ENCODE data around the gene PSAPL1. TPM values are rescaled to one million over a fixed set of nuclear protein-coding genes. Genes with fewer than 3 reads are reported as not detected.

PSAPL1 gene
- total and polyA plus RNA-seq, 4 donors: not detected

DNA sequence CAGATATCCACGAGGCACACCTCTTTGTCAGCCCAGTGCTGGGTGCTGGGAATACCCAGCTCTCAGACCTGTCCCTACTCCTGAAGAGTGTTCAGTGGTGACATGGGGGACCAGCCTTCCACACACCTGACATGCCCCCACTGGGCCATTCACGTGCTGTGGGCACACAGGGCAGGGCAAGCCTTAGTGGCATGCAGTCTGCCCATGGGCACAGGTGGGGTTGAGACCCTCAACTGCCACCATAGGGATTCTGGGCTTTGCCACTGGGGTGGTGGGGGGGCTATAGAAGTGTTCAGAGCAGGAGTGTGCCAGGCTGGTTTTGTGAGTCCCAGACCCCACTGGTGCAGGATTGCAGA lies 16.7 kb upstream of the PSAPL1 start:
- H3K27me3 ChIP-seq (ENCODE audit: control insufficient read depth in 4 of 4, insufficient read depth in 4 of 4, low read length in 3 of 4): no peaks in the 10 kb centered on the region
- no peak for DNase-seq (ENCODE audit: low spot score)
- H3K9ac ChIP-seq (ENCODE audit: low read depth in 1 of 2, low read length in 2 of 2): no peak overlapping the region
- WGBS: 71% methylated on average over 2 of the region's 2 CpGs
- no peaks in the 10 kb centered on the region for H3K36me3 ChIP-seq (ENCODE audit: control insufficient read depth in 4 of 4, insufficient read depth in 3 of 4, low read depth in 1 of 4, low read length in 3 of 4)
- no peaks in the 10 kb centered on the region for H3K4me1 ChIP-seq (ENCODE audit: control insufficient read depth in 4 of 4, insufficient read depth in 4 of 4, low read length in 3 of 4)
- no peak overlapping the region for H3K27ac ChIP-seq (ENCODE audit: low read depth in 1 of 2, low read length in 2 of 2)
- H3K4me3 ChIP-seq (ENCODE audit: low read depth in 1 of 3, low read length in 3 of 3): no peak overlapping the region
- TF ChIP-seq RXRA (IDR thresholded peaks at IDR 0.05): no peak
- no peak for TF ChIP-seq HNF4A (conservative IDR thresholded peaks at IDR 0.05)
- no peak for TF ChIP-seq TAF1 (conservative IDR thresholded peaks at IDR 0.05)
- TF ChIP-seq FOXA1 (IDR thresholded peaks at IDR 0.05): no peak
- TF ChIP-seq, protein P1, sequence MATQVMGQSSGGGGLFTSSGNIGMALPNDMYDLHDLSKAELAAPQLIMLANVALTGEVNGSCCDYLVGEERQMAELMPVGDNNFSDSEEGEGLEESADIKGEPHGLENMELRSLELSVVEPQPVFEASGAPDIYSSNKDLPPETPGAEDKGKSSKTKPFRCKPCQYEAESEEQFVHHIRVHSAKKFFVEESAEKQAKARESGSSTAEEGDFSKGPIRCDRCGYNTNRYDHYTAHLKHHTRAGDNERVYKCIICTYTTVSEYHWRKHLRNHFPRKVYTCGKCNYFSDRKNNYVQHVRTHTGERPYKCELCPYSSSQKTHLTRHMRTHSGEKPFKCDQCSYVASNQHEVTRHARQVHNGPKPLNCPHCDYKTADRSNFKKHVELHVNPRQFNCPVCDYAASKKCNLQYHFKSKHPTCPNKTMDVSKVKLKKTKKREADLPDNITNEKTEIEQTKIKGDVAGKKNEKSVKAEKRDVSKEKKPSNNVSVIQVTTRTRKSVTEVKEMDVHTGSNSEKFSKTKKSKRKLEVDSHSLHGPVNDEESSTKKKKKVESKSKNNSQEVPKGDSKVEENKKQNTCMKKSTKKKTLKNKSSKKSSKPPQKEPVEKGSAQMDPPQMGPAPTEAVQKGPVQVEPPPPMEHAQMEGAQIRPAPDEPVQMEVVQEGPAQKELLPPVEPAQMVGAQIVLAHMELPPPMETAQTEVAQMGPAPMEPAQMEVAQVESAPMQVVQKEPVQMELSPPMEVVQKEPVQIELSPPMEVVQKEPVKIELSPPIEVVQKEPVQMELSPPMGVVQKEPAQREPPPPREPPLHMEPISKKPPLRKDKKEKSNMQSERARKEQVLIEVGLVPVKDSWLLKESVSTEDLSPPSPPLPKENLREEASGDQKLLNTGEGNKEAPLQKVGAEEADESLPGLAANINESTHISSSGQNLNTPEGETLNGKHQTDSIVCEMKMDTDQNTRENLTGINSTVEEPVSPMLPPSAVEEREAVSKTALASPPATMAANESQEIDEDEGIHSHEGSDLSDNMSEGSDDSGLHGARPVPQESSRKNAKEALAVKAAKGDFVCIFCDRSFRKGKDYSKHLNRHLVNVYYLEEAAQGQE (IDR thresholded peaks at IDR 0.05): no peak
- no peak for TF ChIP-seq NR2F2 (IDR thresholded peaks at IDR 0.05)
- TF ChIP-seq FOXA2 (IDR thresholded peaks at IDR 0.05): no peak
- no peak for TF ChIP-seq HNF4G (IDR thresholded peaks at IDR 0.05)
- TF ChIP-seq EGR1 (IDR thresholded peaks at IDR 0.05; ENCODE audit: low read depth in 2 of 2): no peak
- TF ChIP-seq, protein P2, sequence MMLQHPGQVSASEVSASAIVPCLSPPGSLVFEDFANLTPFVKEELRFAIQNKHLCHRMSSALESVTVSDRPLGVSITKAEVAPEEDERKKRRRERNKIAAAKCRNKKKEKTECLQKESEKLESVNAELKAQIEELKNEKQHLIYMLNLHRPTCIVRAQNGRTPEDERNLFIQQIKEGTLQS (IDR thresholded peaks at IDR 0.05): no peak
- no peak for TF ChIP-seq JUND (IDR thresholded peaks at IDR 0.05)
- no peak for TF ChIP-seq GABPA (IDR thresholded peaks at IDR 0.05 in 1 of 2, conservative IDR thresholded peaks at IDR 0.05 in 1 of 2)
- TF ChIP-seq, protein P3, sequence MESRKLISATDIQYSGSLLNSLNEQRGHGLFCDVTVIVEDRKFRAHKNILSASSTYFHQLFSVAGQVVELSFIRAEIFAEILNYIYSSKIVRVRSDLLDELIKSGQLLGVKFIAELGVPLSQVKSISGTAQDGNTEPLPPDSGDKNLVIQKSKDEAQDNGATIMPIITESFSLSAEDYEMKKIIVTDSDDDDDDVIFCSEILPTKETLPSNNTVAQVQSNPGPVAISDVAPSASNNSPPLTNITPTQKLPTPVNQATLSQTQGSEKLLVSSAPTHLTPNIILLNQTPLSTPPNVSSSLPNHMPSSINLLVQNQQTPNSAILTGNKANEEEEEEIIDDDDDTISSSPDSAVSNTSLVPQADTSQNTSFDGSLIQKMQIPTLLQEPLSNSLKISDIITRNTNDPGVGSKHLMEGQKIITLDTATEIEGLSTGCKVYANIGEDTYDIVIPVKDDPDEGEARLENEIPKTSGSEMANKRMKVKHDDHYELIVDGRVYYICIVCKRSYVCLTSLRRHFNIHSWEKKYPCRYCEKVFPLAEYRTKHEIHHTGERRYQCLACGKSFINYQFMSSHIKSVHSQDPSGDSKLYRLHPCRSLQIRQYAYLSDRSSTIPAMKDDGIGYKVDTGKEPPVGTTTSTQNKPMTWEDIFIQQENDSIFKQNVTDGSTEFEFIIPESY (IDR thresholded peaks at IDR 0.05): no peak
- H3K9me3 ChIP-seq (ENCODE audit: control insufficient read depth in 4 of 4, low read length in 3 of 4): no peaks in the 10 kb centered on the region

DNA sequence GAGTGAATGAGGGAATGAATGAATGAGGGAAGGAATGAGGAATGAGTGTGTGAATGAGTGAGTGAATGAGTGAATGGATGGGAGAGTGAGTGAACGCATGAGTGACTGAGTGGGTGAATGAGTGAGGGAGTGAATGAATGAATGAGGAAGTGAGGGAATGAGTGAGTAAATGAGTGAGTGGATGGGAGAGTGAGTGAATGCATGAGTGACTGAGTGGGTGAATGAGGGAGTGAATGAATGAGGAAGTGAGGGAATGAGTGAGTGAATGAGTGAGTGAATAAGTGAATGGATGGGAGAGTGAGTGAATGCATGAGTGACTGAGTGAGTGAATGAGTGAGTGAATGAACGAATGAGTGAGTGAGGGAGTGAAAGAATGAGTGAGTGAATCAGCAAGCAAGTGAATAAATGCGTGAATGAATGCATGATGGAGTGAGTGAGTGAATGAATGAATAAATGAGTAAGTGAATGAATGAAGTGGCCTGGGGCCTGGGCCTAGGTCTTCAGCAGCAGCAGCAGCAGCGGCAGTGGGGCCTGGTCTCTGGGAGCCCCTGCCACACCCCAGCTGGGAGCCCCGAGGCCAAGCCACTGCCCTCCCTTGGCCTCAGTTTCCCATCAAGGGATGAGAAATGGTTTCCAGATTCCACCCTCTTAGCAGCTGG lies 16.2 kb upstream of the PSAPL1 start:
- Histone ChIP-seq H3K36me3 (ENCODE audit: control insufficient read depth in 4 of 4, insufficient read depth in 3 of 4, low read depth in 1 of 4, low read length in 3 of 4) (no peaks in the 10 kb centered on the region), H3K4me3 (ENCODE audit: low read depth in 1 of 3, low read length in 3 of 3) (no peak overlapping the region), H3K9me3 (ENCODE audit: control insufficient read depth in 4 of 4, low read length in 3 of 4) (no peaks in the 10 kb centered on the region), H3K9ac (ENCODE audit: low read depth in 1 of 2, low read length in 2 of 2) (no peak overlapping the region), H3K27ac (ENCODE audit: low read depth in 1 of 2, low read length in 2 of 2) (no peak overlapping the region), H3K4me1 (ENCODE audit: control insufficient read depth in 4 of 4, insufficient read depth in 4 of 4, low read length in 3 of 4) (no peaks in the 10 kb centered on the region), H3K27me3 (ENCODE audit: control insufficient read depth in 4 of 4, insufficient read depth in 4 of 4, low read length in 3 of 4) (no peaks in the 10 kb centered on the region)
- WGBS: 80% methylated on average over 5 of the region's 5 CpGs
- no peak for DNase-seq (ENCODE audit: low spot score)
- TF ChIP-seq FOXA1 (IDR thresholded peaks at IDR 0.05) (no peak), HNF4A (conservative IDR thresholded peaks at IDR 0.05) (no peak), RXRA (IDR thresholded peaks at IDR 0.05) (no peak), EGR1 (IDR thresholded peaks at IDR 0.05; ENCODE audit: low read depth in 2 of 2) (no peak), SP1 (IDR thresholded peaks at IDR 0.05) (no peak), NR2F2 (IDR thresholded peaks at IDR 0.05) (no peak), JUND (IDR thresholded peaks at IDR 0.05) (no peak), YY1 (IDR thresholded peaks at IDR 0.05) (no peak), GABPA (IDR thresholded peaks at IDR 0.05 in 1 of 2, conservative IDR thresholded peaks at IDR 0.05 in 1 of 2) (no peak), TAF1 (conservative IDR thresholded peaks at IDR 0.05) (no peak), FOXA2 (IDR thresholded peaks at IDR 0.05) (no peak), RAD21 (IDR thresholded peaks at IDR 0.05) (no peak)
- TF ChIP-seq, protein P1 (IDR thresholded peaks at IDR 0.05): no peak
- TF ChIP-seq, protein P2 (IDR thresholded peaks at IDR 0.05): no peak
- TF ChIP-seq, protein P3 (IDR thresholded peaks at IDR 0.05): no peak
- TF ChIP-seq, protein P4, sequence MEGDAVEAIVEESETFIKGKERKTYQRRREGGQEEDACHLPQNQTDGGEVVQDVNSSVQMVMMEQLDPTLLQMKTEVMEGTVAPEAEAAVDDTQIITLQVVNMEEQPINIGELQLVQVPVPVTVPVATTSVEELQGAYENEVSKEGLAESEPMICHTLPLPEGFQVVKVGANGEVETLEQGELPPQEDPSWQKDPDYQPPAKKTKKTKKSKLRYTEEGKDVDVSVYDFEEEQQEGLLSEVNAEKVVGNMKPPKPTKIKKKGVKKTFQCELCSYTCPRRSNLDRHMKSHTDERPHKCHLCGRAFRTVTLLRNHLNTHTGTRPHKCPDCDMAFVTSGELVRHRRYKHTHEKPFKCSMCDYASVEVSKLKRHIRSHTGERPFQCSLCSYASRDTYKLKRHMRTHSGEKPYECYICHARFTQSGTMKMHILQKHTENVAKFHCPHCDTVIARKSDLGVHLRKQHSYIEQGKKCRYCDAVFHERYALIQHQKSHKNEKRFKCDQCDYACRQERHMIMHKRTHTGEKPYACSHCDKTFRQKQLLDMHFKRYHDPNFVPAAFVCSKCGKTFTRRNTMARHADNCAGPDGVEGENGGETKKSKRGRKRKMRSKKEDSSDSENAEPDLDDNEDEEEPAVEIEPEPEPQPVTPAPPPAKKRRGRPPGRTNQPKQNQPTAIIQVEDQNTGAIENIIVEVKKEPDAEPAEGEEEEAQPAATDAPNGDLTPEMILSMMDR (IDR thresholded peaks at IDR 0.05; ENCODE audit: low read depth, low read length, missing input control): no peak

Measured in liver (tissue), 9 donors.